Dendritic cell treated with granulocyte-macrophage colony-stimulating factor and Interleukin-4, amounts not matched to agents 40 ng/mL and 50 ng/mL, for 4 days (primary cell): ENCODE measurements around the gene OR6A2.
"Not testable (repeated sequence)": the region's sequence is repeated elsewhere in the genome, so short reads cannot be mapped to it uniquely, and the experiment has no call there.

Experiments
- H3K27ac Mint-ChIP-seq: one replicate; pipeline ENCODE4 v1.8.0; 2022; ENCODE audit warnings: mild to moderate bottlenecking, mixed read lengths
- H3K27me3 Mint-ChIP-seq: one replicate; pipeline ENCODE4 v1.8.0; 2022; ENCODE audit warnings: mild to moderate bottlenecking, mixed read lengths
- H3K36me3 Mint-ChIP-seq: one replicate; pipeline ENCODE4 v1.8.0; 2022; ENCODE audit warnings: low read depth, mixed read lengths
- H3K4me1 Mint-ChIP-seq: one replicate; pipeline ENCODE4 v1.8.0; 2022; ENCODE audit warnings: low read depth, mixed read lengths
- H3K4me3 Mint-ChIP-seq: one replicate; pipeline ENCODE4 v1.8.0; 2022; ENCODE audit warnings: mild to moderate bottlenecking, moderate library complexity, mixed read lengths
- H3K9me3 Mint-ChIP-seq: one replicate; pipeline ENCODE4 v1.8.0; 2022; ENCODE audit warnings: mixed read lengths
- intact Hi-C: fragments of 100-400 bp; cut with micrococcal nuclease; formaldehyde crosslinking; loops from one replicate; pipeline ENCODE4 v1.15.0; 2022

OR6A2 gene

GRCh38 chr11:6801075-6801474, 1.6 kb upstream of the OR6A2 start:
- H3K4me3 Mint-ChIP-seq, H3K27ac Mint-ChIP-seq, intact Hi-C loops, H3K9me3 Mint-ChIP-seq, H3K36me3 Mint-ChIP-seq, H3K4me1 Mint-ChIP-seq, H3K27me3 Mint-ChIP-seq: not testable (repeated sequence)

- Mint-ChIP-seq H3K36me3 (no peaks in the 10 kb centered on the region), H3K4me3 (no peak overlapping the region), H3K9me3 (no peaks in the 10 kb centered on the region), H3K4me1 (no peaks in the 10 kb centered on the region), H3K27me3 (no peaks in the 10 kb centered on the region), H3K27ac (no peak overlapping the region)
- intact Hi-C loops: no loop called here
Measured at GRCh38 chr11:6794639-6795038, 4.8 kb downstream of the OR6A2 start.

GRCh38 chr11:6790546-6790945, 8.9 kb downstream of the OR6A2 start:
- Mint-ChIP-seq H3K27me3 (peaks cover 4% of the 10 kb centered on the region), H3K9me3 (no peaks in the 10 kb centered on the region), H3K4me1 (no peaks in the 10 kb centered on the region), H3K4me3 (no peak overlapping the region), H3K27ac (no peak overlapping the region), H3K36me3 (no peaks in the 10 kb centered on the region)
- intact Hi-C loops: no loop called here

- H3K4me3 Mint-ChIP-seq: no peak within 1 kb of the TSS
- intact Hi-C loops: no loop called here
Measured at GRCh38 chr11:6782720-6783119, 16.8 kb downstream of the OR6A2 start, which contains the start of gene OR2AG1. TSS of gene OR2AG1 (plus strand) at chr11:6783020. CDS start at chr11:6785038, 2,018 bp downstream.

GRCh38 chr11:6780829-6781228, 18.7 kb downstream of the OR6A2 start:
- Mint-ChIP-seq H3K9me3 (no peaks in the 10 kb centered on the region), H3K27ac (no peak overlapping the region), H3K36me3 (no peaks in the 10 kb centered on the region), H3K27me3 (peaks cover 5% of the 10 kb centered on the region), H3K4me3 (no peak overlapping the region), H3K4me1 (peaks cover 6% of the 10 kb centered on the region)
- intact Hi-C loops: no loop called here

More at GRCh38 chr11:6782720-6783119, 16.8 kb downstream of the OR6A2 start, which contains the start of gene OR2AG1:
- Mint-ChIP-seq H3K27me3 (peaks cover 6% of the 10 kb centered on the region), H3K9me3 (no peaks in the 10 kb centered on the region), H3K27ac (no peak within 1 kb of the TSS), H3K36me3 (no peaks in the 10 kb centered on the region), H3K4me1 (peaks cover 6% of the 10 kb centered on the region)

GRCh38 chr11:6778518-6778917, 21.0 kb downstream of the OR6A2 start:
- intact Hi-C loops: no loop called here
- H3K27me3 Mint-ChIP-seq: no peaks in the 10 kb centered on the region
- H3K9me3 Mint-ChIP-seq: no peaks in the 10 kb centered on the region
- H3K4me1 Mint-ChIP-seq: peaks cover 6% of the 10 kb centered on the region
- H3K27ac Mint-ChIP-seq: no peak overlapping the region
- no peaks in the 10 kb centered on the region for H3K36me3 Mint-ChIP-seq
- H3K4me3 Mint-ChIP-seq: no peak overlapping the region

- H3K9me3 Mint-ChIP-seq: no peaks in the 10 kb centered on the region
- peaks cover 2% of the 10 kb centered on the region for H3K27me3 Mint-ChIP-seq
- peaks cover 16% of the 10 kb centered on the region for H3K4me1 Mint-ChIP-seq
- H3K36me3 Mint-ChIP-seq: no peaks in the 10 kb centered on the region
- intact Hi-C loops: no loop called here
- H3K27ac Mint-ChIP-seq: peak within 1 kb of the TSS; percentile 90
- H3K4me3 Mint-ChIP-seq: no peak within 1 kb of the TSS
Measured at GRCh38 chr11:6771926-6772893, 27.3 kb downstream of the OR6A2 start, which contains the start of gene OR2AG2. TSS of gene OR2AG2 (minus strand) at chr11:6771976. CDS start at chr11:6768957, 3,019 bp downstream.

- Mint-ChIP-seq H3K27me3 (no peaks in the 10 kb centered on the region), H3K27ac (no peak overlapping the region), H3K36me3 (no peaks in the 10 kb centered on the region), H3K4me3 (no peak overlapping the region), H3K4me1 (no peaks in the 10 kb centered on the region), H3K9me3 (no peaks in the 10 kb centered on the region)
- intact Hi-C loops: loop anchor here (1.0 to 5.0 kb wide), 4 partner anchors 19 to 225 kb away; no protein-coding TSS in a partner anchor
Measured at GRCh38 chr11:6757373-6757967, 42.0 kb downstream of the OR6A2 start.

- no peak overlapping the region for H3K27ac Mint-ChIP-seq
Measured at GRCh38 chr11:6755953-6756347, 43.5 kb downstream of the OR6A2 start.

GRCh38 chr11:6755303-6755952, 44.1 kb downstream of the OR6A2 start:
- Mint-ChIP-seq H3K27me3 (no peaks in the 10 kb centered on the region), H3K9me3 (peaks cover 7% of the 10 kb centered on the region), H3K36me3 (no peaks in the 10 kb centered on the region), H3K27ac (no peak overlapping the region), H3K4me1 (no peaks in the 10 kb centered on the region), H3K4me3 (no peak overlapping the region)
- intact Hi-C loops: loop anchor here (5.0 kb wide), 1 partner anchor 223 kb away; no protein-coding TSS in a partner anchor

More at GRCh38 chr11:6755953-6756347, 43.5 kb downstream of the OR6A2 start:
- intact Hi-C loops: loop anchor here (2.0 to 5.0 kb wide), 2 partner anchors 43 to 224 kb away; no protein-coding TSS in a partner anchor
- Mint-ChIP-seq H3K4me3 (no peak overlapping the region), H3K4me1 (no peaks in the 10 kb centered on the region), H3K27me3 (no peaks in the 10 kb centered on the region), H3K9me3 (peaks cover 3% of the 10 kb centered on the region), H3K36me3 (no peaks in the 10 kb centered on the region)

- intact Hi-C loops: no loop called here
- Mint-ChIP-seq H3K4me1 (peaks cover 9% of the 10 kb centered on the region), H3K36me3 (no peaks in the 10 kb centered on the region), H3K27ac (no peak overlapping the region), H3K27me3 (no peaks in the 10 kb centered on the region), H3K4me3 (no peak overlapping the region), H3K9me3 (peaks cover 7% of the 10 kb centered on the region)
Measured at GRCh38 chr11:6747097-6747668, 52.3 kb downstream of the OR6A2 start.

GRCh38 chr11:6746626-6747025, 52.9 kb downstream of the OR6A2 start:
- H3K36me3 Mint-ChIP-seq: no peaks in the 10 kb centered on the region
- no peaks in the 10 kb centered on the region for H3K27me3 Mint-ChIP-seq
- H3K27ac Mint-ChIP-seq: no peak overlapping the region
- H3K9me3 Mint-ChIP-seq: peaks cover 7% of the 10 kb centered on the region
- intact Hi-C loops: no loop called here
- peaks cover 11% of the 10 kb centered on the region for H3K4me1 Mint-ChIP-seq
- no peak overlapping the region for H3K4me3 Mint-ChIP-seq

- no peaks in the 10 kb centered on the region for H3K36me3 Mint-ChIP-seq
Measured at GRCh38 chr11:6746086-6746618, 53.3 kb downstream of the OR6A2 start.

More at GRCh38 chr11:6746086-6746618, 53.3 kb downstream of the OR6A2 start:
- no peak overlapping the region for H3K27ac Mint-ChIP-seq
- peaks cover 6% of the 10 kb centered on the region for H3K9me3 Mint-ChIP-seq
- H3K4me3 Mint-ChIP-seq: no peak overlapping the region
- H3K27me3 Mint-ChIP-seq: no peaks in the 10 kb centered on the region
- intact Hi-C loops: no loop called here
- peaks cover 11% of the 10 kb centered on the region for H3K4me1 Mint-ChIP-seq
